HG03064 (cell line): Measurements from ENCODE around the gene USP48.

Source experiments
- ATAC-seq: cut with Tn5 transposase; IDR thresholded peaks from one replicate; pipeline ENCODE4 v1.9.1; 2021; ENCODE audit warnings: low read depth; ENCODE audit not compliant: unreplicated experiment

Gene USP48

DNA sequence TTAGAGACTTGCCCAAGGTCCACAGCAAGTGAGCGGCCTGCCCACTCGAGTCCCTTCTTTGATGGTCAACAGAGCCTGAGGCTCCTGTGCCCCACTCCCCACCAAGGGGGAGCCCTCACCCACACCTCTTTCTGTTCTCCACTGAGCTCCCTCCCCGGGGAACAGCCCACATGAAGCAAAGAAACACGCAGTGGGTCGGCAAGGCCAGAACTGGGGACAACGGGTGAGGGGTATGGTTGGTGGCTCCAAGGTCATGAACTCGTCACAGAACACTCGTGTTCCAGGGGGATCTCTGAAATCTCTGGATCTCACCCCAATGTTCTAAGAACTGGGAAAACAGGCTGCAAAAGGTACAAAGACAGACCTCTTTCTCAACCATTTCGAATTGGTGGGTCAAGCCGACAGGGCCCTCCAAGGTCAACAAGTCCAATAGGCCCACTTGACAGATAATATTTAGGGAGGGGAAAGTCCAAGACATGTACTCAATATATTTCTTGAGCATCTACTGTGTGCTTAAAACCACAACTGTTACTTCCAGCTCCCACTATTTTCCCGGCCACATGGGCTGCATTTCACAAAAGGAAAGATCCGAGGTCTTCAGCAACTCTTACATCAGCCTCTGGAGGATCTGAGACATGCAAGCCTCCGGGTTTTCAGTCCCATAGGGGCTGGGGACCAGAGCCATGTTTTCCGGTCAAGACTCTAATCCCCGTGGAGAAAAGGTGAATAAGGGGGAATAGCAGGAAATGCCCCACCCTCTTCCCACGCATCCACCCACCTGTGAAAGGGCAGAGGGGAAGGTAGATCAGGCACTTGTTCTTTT is 112.7 kb downstream of the USP48 start:
- no peak for ATAC-seq

GRCh38 chr1:21669258-21670058 is 113.5 kb downstream of the USP48 start, which contains the start of gene RAP1GAP:
Gene RAP1GAP, minus strand, starts transcription at chr1:21669357. Its CDS starts 49,325 bp downstream, at chr1:21620032.
- ATAC-seq: no peak

DNA sequence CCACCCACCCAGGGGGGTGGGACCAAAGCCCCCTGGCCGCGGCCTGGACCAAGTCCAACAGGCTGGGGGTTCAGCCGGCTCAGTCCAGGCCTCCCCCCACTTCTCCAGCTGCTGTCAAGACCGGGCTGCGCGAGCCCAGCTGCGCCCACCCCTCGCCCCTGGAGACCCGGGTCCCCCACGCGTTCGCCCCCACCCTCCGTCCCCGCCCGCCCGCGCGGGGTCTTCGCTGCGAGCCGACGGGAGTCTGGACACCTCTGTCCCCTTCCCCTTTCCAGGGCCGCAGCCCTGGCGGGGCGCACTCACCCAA is 114.0 kb downstream of the USP48 start:
- ATAC-seq: no peak

- ATAC-seq: no peak
Measured at GRCh38 chr1:21668232-21668950, 114.6 kb downstream of the USP48 start.

DNA sequence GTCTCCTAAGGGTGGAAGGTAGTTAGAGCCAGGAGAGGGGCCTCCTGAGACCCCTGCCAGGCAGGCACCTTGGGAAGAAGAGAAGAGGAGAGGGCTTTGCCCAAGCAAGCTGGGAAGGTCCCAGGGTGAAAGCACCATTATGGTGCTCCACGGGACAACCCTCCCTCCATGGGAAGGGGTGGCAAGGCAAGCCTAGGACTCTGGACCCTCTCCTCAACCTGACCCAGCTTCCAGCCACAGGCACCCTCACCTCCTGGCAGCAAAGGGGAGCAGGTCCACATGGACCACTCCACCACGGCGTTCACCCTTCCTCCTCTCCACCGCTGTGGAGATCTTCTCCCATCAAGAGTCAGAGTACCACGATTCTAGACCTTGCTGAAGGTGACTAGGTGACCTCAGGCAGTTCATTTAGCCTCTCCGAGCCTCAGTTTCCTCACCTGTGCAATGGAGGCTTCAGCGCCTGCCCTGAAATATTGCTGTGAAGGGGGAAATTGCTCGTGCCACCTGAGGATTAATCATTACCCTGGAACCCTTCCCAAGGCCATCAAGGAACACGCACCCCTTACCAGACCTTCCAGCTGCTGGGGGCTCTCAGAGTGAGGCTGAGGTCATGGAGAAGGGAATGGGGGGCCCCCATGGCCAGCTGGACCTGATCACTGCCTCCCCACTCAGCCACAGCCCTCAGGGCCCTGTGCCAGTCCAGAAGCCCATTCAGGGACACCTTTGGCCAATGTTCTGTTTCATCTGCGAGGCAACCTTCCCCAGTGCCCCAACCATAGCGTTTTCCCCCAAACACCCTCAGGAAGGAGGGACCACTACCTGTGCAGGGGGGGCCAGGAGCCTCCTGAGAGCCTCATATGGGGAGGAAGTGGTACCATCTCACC is 115.4 kb downstream of the USP48 start:
- no peak for ATAC-seq

- ATAC-seq: no peak
Measured at GRCh38 chr1:21666576-21667320, 116.2 kb downstream of the USP48 start.

- no peak for ATAC-seq
Measured at GRCh38 chr1:21665711-21666575, 117.0 kb downstream of the USP48 start.

DNA sequence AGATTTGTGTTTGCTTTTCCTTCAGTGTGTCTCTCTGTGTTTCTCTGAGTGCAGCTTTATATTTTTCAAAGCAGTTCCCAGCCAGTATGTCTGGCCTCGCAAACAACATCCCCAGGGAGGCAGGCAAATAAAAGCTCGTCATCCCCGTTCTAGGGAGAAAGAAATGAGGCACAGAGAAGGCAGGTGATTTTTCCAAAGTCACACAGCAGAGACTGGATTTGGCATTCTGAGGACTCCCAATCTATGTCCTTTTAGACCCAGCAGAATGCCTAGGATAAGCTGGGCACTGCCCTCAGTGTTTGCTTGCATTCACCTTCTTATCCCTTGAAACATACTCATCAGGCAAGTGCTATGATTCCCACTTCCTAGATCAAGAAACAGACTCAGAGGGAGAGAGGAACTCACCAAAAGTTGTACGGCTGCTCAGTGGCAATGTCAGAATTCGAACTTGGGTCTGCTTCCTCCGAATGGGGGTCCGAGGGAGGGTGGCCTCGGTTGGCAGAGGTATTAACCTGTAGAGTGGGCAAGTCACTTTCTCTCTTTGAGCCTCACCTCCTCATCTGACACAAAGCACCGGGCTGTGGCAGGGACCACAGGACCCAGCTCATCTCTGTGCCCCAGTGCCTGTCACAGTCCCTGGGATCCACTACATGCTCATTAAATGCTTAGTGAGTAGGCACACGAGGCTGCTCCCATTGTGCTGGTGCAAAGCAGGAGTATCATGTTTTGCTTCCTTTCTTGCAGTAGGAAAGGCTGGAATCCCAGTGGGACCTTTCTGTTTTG is 118.0 kb downstream of the USP48 start:
- no peak for ATAC-seq

DNA sequence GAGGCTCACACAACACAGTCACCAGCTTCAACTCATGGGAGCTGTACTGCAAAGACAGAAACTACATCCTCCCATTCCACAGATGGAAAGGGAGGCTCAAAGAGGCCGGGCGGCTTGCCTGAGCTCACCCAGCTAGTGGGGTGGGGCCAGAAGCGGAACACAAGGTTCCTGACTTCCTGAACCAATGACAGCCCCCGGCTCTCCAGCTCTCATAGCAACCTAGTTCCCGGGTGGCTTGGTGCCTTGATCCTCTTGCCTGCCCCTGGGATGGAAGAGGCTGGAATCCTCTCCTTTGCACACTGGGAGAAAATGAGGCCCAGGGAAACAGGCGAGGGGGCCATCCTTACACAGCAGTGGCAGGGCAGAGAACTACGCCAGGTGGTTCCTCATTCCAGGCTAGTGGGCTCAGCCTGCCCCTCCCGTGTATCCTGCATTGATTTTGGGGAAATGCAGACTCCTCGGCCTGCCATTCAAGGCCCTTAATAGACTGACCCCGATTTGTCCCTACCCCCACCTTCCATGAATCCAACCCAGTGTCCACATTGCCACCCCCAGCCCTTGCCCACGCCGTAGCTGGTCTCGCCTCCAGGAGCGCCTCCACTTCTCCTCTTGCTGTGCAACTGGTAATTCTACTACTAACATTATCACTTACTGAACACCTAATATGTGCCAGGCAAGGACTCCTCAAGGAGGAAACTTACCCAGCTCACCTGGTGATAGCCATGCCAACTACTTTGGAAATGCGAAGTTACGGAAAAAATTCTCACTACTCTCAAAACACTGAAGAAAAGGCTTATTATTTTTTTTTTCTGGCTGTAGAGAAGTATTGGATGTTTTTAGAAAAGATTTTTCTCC is 118.8 kb downstream of the USP48 start:
- no peak for ATAC-seq

- ATAC-seq: no peak
Measured at GRCh38 chr1:21663248-21663950, 119.5 kb downstream of the USP48 start.

DNA sequence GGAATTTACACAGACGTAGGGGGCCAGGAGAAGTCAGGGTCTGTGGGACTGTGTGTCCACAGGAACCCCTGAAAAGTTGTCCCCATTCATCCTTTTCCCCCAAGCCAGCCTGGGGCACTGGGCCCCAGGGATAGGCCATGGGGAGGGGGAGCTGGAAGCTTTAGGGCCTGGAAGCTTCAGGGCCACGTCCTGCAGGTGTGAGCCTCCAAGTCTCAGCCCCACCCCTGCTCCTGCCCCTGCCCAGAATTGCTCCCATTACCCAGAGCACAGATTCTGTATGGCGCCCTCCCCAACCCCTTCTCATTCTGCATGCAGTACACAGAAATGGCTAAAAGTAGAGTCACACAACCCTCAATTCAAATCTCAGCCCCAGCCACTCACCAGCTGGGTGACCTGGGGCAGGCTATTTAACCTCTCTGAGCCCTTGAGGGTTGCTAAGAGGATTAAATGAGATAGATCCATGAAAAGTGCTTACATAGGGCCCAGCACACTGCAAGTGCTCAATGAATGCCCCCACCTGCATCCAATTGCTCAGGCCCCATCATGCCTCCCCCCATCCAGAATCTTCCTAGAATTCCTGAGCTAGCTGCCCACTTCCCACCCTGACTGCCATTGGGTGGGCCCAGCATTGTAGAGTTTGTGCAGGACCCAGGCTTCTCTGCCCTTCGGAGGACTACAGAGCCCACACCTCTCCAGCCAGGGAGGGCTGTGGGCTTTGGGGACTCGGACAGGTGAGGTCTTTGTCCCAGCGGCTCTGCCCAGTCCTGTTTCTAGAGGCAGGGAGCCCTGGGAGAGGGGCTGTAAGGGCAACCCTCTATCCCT is 120.3 kb downstream of the USP48 start:
- no peak for ATAC-seq

DNA sequence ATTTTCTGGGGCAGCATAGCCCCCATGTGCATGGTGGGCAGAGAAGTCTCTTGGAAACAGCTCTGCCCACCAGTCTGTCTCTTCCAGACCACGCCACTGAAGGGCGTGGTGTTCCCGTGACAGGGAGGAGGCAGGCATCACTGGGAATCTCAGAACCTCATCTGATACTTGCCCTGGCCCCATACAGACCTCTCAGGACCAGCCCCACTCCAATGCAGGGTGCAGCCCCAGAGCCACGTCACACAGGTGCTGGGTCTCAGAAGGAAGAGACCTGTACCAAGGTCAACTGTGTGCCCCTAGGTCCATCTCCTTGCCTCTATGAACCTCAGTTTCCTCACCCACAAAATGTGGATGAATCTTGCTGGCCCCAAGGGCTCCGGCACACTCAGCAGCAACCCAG is 121.1 kb downstream of the USP48 start:
- no peak for ATAC-seq

- no peak for ATAC-seq
Measured at GRCh38 chr1:21659924-21660326, 123.0 kb downstream of the USP48 start.

DNA sequence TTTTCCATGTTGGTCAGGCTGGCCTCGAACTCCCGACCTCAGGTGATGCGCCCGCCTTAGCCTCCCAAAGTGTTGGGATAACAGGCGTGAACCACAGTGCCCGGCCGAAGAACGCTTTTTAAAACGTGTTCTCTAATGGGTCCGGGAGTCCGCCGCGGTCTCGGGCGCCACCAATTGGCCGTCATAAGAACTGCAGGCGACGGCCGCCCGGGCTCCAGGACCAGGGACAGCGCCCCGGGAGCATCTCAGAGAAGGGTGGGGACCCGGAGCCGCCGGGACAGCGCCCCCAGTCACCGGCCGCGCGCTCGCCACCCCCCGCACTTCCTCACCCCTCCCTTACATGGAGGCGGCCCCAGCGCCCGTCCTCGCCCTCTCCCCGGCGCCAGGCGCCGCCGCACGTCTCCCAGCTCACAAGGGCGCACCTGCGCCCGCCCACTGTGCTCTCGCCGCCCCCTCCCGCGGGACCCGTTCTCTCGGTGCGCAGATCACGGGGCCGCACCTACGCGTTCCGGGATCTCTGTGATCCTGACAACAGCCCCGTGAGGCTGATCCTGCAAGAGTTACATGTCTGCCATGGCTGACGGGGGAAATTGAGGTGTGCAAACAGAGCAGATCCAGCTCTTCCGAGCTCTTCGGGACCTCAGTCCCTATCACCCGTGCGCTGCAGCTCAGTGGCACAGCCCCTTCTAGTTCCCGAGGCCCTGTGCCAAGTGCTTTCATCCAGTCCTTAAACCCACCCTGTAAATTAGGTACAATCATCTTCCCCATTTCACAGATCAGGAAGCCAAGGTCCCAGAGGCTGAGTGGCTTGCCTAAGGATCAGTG is 123.6 kb downstream of the USP48 start:
- ATAC-seq: no peak
